ENCODE measurements around the gene ITIH3.

Gene ITIH3

DNA sequence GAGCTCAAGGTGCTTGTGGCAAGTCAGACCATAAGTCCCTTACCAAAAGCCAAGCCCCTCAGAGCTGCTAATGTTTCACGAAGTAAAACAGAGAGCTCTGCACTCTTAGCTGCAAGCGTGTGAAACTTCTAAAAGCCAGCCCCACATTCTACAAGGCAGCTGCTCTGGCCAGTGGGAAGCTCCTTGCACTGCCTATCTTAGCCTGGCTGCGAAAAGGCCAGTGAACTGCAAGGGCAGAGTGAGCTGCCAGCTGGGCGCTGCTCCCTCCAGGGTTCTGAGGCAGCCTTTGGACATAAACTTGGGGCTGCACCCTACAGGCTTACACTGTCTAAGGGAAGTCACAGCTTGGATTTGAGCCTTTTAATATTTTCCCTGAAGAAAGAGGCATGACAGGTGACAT lies 42.4 kb downstream of the ITIH3 start:
- Histone ChIP-seq H3K27ac (no peak overlapping the region), H3K27me3 (ENCODE audit: insufficient read depth, low read depth) (no peaks in the 10 kb centered on the region), H2AFZ (ENCODE audit: low read depth) (no peak overlapping the region), H3K79me2 (ENCODE audit: insufficient read depth, low read depth) (no peaks in the 10 kb centered on the region), H3K36me3 (ENCODE audit: insufficient read depth) (no peaks in the 10 kb centered on the region), H3K4me1 (ENCODE audit: low read depth, poor library complexity, severe bottlenecking) (no peaks in the 10 kb centered on the region), H3K4me2 (no peak overlapping the region), H4K20me1 (ENCODE audit: insufficient read depth) (no peaks in the 10 kb centered on the region), H3K4me3 (IDR thresholded peaks at IDR 0.05; ENCODE audit: insufficient read depth, low read depth, low read length) (no peak overlapping the region), H3K9ac (no peak overlapping the region)
- TF ChIP-seq CTCF (conservative IDR thresholded peaks at IDR 0.05; ENCODE audit: low read depth, low read length) = no peak

- no peaks in the 10 kb centered on the region for H3K4me1 ChIP-seq (ENCODE audit: low read depth, poor library complexity, severe bottlenecking)
- TF ChIP-seq CTCF (conservative IDR thresholded peaks at IDR 0.05; ENCODE audit: low read depth, low read length) = no peak
- no peak overlapping the region for H2AFZ ChIP-seq (ENCODE audit: low read depth)
- H3K27ac ChIP-seq = no peak overlapping the region
- H3K9ac ChIP-seq = no peak overlapping the region
- no peak overlapping the region for H3K4me3 ChIP-seq (IDR thresholded peaks at IDR 0.05; ENCODE audit: insufficient read depth, low read depth, low read length)
- no peak overlapping the region for H3K4me2 ChIP-seq
- no peaks in the 10 kb centered on the region for H4K20me1 ChIP-seq (ENCODE audit: insufficient read depth)
- no peaks in the 10 kb centered on the region for H3K27me3 ChIP-seq (ENCODE audit: insufficient read depth, low read depth)
- H3K79me2 ChIP-seq (ENCODE audit: insufficient read depth, low read depth) = no peaks in the 10 kb centered on the region
- H3K36me3 ChIP-seq (ENCODE audit: insufficient read depth) = no peaks in the 10 kb centered on the region
Measured at GRCh38 chr3:52838561-52839267, 44.1 kb downstream of the ITIH3 start.

GRCh38 chr3:52839268-52839575 lies 44.6 kb downstream of the ITIH3 start:
- no peaks in the 10 kb centered on the region for H3K4me1 ChIP-seq (ENCODE audit: low read depth, poor library complexity, severe bottlenecking)
- H3K27me3 ChIP-seq (ENCODE audit: insufficient read depth, low read depth) = no peaks in the 10 kb centered on the region
- H4K20me1 ChIP-seq (ENCODE audit: insufficient read depth) = no peaks in the 10 kb centered on the region
- no peaks in the 10 kb centered on the region for H3K79me2 ChIP-seq (ENCODE audit: insufficient read depth, low read depth)
- no peak overlapping the region for H3K4me2 ChIP-seq
- TF ChIP-seq CTCF (conservative IDR thresholded peaks at IDR 0.05; ENCODE audit: low read depth, low read length) = no peak
- no peak overlapping the region for H3K9ac ChIP-seq
- H3K36me3 ChIP-seq (ENCODE audit: insufficient read depth) = no peaks in the 10 kb centered on the region
- H2AFZ ChIP-seq (ENCODE audit: low read depth) = no peak overlapping the region
- H3K4me3 ChIP-seq (IDR thresholded peaks at IDR 0.05; ENCODE audit: insufficient read depth, low read depth, low read length) = no peak overlapping the region
- H3K27ac ChIP-seq = no peak overlapping the region

GRCh38 chr3:52839892-52840545 lies 45.4 kb downstream of the ITIH3 start:
- Histone ChIP-seq H3K9ac (no peak overlapping the region), H3K4me1 (ENCODE audit: low read depth, poor library complexity, severe bottlenecking) (no peaks in the 10 kb centered on the region), H3K79me2 (ENCODE audit: insufficient read depth, low read depth) (no peaks in the 10 kb centered on the region), H3K4me2 (no peak overlapping the region), H2AFZ (ENCODE audit: low read depth) (no peak overlapping the region), H3K36me3 (ENCODE audit: insufficient read depth) (no peaks in the 10 kb centered on the region), H3K4me3 (IDR thresholded peaks at IDR 0.05; ENCODE audit: insufficient read depth, low read depth, low read length) (no peak overlapping the region), H3K27me3 (ENCODE audit: insufficient read depth, low read depth) (no peaks in the 10 kb centered on the region), H4K20me1 (ENCODE audit: insufficient read depth) (no peaks in the 10 kb centered on the region), H3K27ac (no peak overlapping the region)
- TF ChIP-seq CTCF (conservative IDR thresholded peaks at IDR 0.05; ENCODE audit: low read depth, low read length) = no peak
